B cell (primary cell): Measurements from ENCODE around the gene ADAD1. TPM values are rescaled to one million over a fixed set of nuclear protein-coding genes. Genes with fewer than 3 reads are reported as not detected.

Source experiments
- ATAC-seq: fragments of 200-7000 bp; cut with Tn5 transposase; one replicate; pipeline ENCODE4 v1.10.0; 2021; ENCODE audit warnings: low read depth, mild to moderate bottlenecking, moderate number of reproducible peaks, moderate library complexity
- CTCF ChIA-PET: fragments of 350-600 bp; sonication (Branson Sonifier 250); formaldehyde crosslinking; loops from one replicate; lab custom pipeline; 2021; ENCODE audit warnings: antibody characterized with exemption, inconsistent platforms; lab: Charles Lee
- POLR2A ChIA-PET: fragments of 350-600 bp; sonication (Branson Sonifier 250); formaldehyde crosslinking; loops from one replicate; lab custom pipeline; 2021; ENCODE audit warnings: antibody characterized with exemption; lab: Charles Lee
- DNase-seq: peaks from one replicate; pipeline ENCODE4 v3.0.0; 2013
- H2AFZ ChIP-seq: 2 replicates; pipeline ENCODE4 v1.6.1; 2012; ENCODE audit warnings: mild to moderate bottlenecking, low read depth, low read length; ENCODE audit not compliant: insufficient read depth, poor library complexity, severe bottlenecking
- H3K27ac ChIP-seq, 2 donors: 1 replicate in 1 of 2; 2 replicates in 1 of 2; pipeline ENCODE4 v1.5.1; 2012 to 2013; ENCODE audit warnings: low read length in 2 of 2, mild to moderate bottlenecking in 2 of 2, moderate library complexity in 1 of 2
- H3K27me3 ChIP-seq, 4 experiments: fragments of 200-600 bp in 1 of 4; sonication (generic) in 1 of 4; replicated peaks in 1 of 4; 1 replicate in 2 of 4; 2 replicates in 2 of 4; pipeline versions ENCODE4 v1.6.1 to v1.7.0; 2013 to 2016; ENCODE audit warnings: low read length in 3 of 4, mild to moderate bottlenecking in 2 of 4, mixed read lengths in 1 of 4, moderate library complexity in 1 of 4; ENCODE audit not compliant: insufficient read depth in 4 of 4, control insufficient read depth in 3 of 4; ENCODE audit errors: control extremely low read depth in 1 of 4
- H3K36me3 ChIP-seq, 2 experiments: replicated peaks in 1 of 2; 1 replicate in 1 of 2; 2 replicates in 1 of 2; pipeline versions ENCODE4 v1.6.1 to v1.7.1; 2013; ENCODE audit warnings: low read length in 1 of 2; ENCODE audit not compliant: insufficient read depth in 2 of 2, control insufficient read depth in 1 of 2; ENCODE audit errors: control extremely low read depth in 1 of 2, extremely low read depth in 1 of 2
- H3K4me1 ChIP-seq, 2 donors: fragments of 200-600 bp in 1 of 2; sonication (generic) in 1 of 2; 1 replicate in 1 of 2; 2 replicates in 1 of 2; pipeline versions ENCODE4 v1.5.1 to v1.6.1; 2013 to 2017; ENCODE audit warnings: low read length in 2 of 2; ENCODE audit not compliant: control insufficient read depth in 2 of 2, insufficient read depth in 2 of 2
- H3K4me2 ChIP-seq: replicated peaks from 2 replicates; pipeline ENCODE3; 2012; ENCODE audit warnings: mild to moderate bottlenecking, low read depth, low read length; ENCODE audit not compliant: poor library complexity, severe bottlenecking
- H3K4me3 ChIP-seq, 5 experiments: fragments of 200-600 bp in 1 of 5; sonication (generic) in 1 of 5; 1 replicate in 3 of 5; 2 replicates in 2 of 5; pipeline versions ENCODE4 v1.5.1 to v1.7.0; 2011 to 2016; ENCODE audit warnings: low read length in 4 of 5, mild to moderate bottlenecking in 4 of 5, low read depth in 2 of 5, control low read depth in 1 of 5, moderate library complexity in 1 of 5; ENCODE audit not compliant: insufficient read depth in 1 of 5; ENCODE audit errors: control extremely low read depth in 1 of 5, extremely low read depth in 1 of 5
- H3K79me2 ChIP-seq: fragments of 200-600 bp; sonication (generic); one replicate; pipeline ENCODE4 v1.6.0; 2016; ENCODE audit warnings: low read length; ENCODE audit not compliant: control insufficient read depth, insufficient read depth
- H3K9ac ChIP-seq: fragments of 200-600 bp; sonication (generic); 2 replicates; pipeline ENCODE4 v1.6.1; 2017; ENCODE audit warnings: mild to moderate bottlenecking, low read length, moderate library complexity
- H3K9me3 ChIP-seq, 3 donors: one replicate each; pipeline versions ENCODE4 v1.6.1 to v1.7.1; 2013; ENCODE audit warnings: low read length in 2 of 3; ENCODE audit not compliant: control insufficient read depth in 2 of 3, insufficient read depth in 1 of 3; ENCODE audit errors: control extremely low read depth in 1 of 3
- H4K20me1 ChIP-seq: 2 replicates; pipeline ENCODE4 v1.6.0; 2012; ENCODE audit warnings: mild to moderate bottlenecking, low read length; ENCODE audit not compliant: insufficient read depth, control insufficient read depth, poor library complexity, severe bottlenecking
- H3K27ac Mint-ChIP-seq: one replicate; pipeline ENCODE4 v1.8.0; 2021; ENCODE audit warnings: mixed read lengths
- H3K27me3 Mint-ChIP-seq: one replicate; pipeline ENCODE4 v1.8.0; 2021; ENCODE audit warnings: mixed read lengths
- H3K4me1 Mint-ChIP-seq: one replicate; pipeline ENCODE4 v1.8.0; 2021; ENCODE audit warnings: mixed read lengths
- H3K4me3 Mint-ChIP-seq: one replicate; pipeline ENCODE4 v1.8.0; 2021; ENCODE audit warnings: mixed read lengths
- H3K9me3 Mint-ChIP-seq: one replicate; pipeline ENCODE4 v1.8.0; 2022; ENCODE audit warnings: mixed read lengths; ENCODE audit not compliant: insufficient read depth
- CTCF ChIP-seq: fragments of 200-600 bp; IDR thresholded peaks from one replicate; pipeline ENCODE4 v1.8.0; 2022; ENCODE audit warnings: antibody characterized with exemption, mild to moderate bottlenecking
- EZH2 ChIP-seq: IDR thresholded peaks from 2 replicates; pipeline ENCODE4 v1.6.1; 2012; ENCODE audit warnings: borderline replicate concordance, low read depth, mild to moderate bottlenecking, moderate library complexity, low read length; ENCODE audit not compliant: insufficient read depth, poor library complexity, severe bottlenecking
- WGBS: methylation state at CpG from one replicate; pipeline ENCODE4 v1.1.5; 2013; ENCODE audit warnings: missing lambda C conversion rate; ENCODE audit not compliant: insufficient coverage; 5-methylcytosine and 5-hydroxymethylcytosine counted together
- intact Hi-C: fragments of 100-400 bp; cut with micrococcal nuclease; formaldehyde crosslinking; loops from one replicate; pipeline ENCODE4 v1.10.0; 2022
- polyA plus RNA-seq: library from polyadenylated mRNA; depleted of rRNA; stranded (reverse); fragments of >200 nt; gene quantifications from 2 replicates; pipeline ENCODE4 v1.2.3, GENCODE V29; 2012
- total RNA-seq, 2 donors: library from RNA; stranded (reverse); fragments of 120-200 nt in 1 of 2; gene quantifications; 1 replicate in 1 of 2; 2 replicates in 1 of 2; pipeline versions ENCODE4 v1.2.3 to v1.2.4, GENCODE V29; 2013 to 2022

ADAD1 gene
- total and polyA plus RNA-seq, 2 donors (not counting 1 experiment from before 2014, with no cell fraction given): not detected

GRCh38 chr4:122341886-122342285, 36.9 kb upstream of the ADAD1 start:
- Mint-ChIP-seq H3K27ac (no peak overlapping the region), H3K27me3 (no peaks in the 10 kb centered on the region), H3K4me3 (no peak overlapping the region), H3K9me3 (no peaks in the 10 kb centered on the region), H3K4me1 (no peaks in the 10 kb centered on the region)
- no peak overlapping the region for H3K4me2 ChIP-seq
- no peak overlapping the region for H2AFZ ChIP-seq
- TF ChIP-seq EZH2 (no peak), CTCF (no peak)
- ChIA-PET POLR2A (no interaction called here), CTCF (no interaction called here)
- peaks cover 12 to 22% of the 10 kb centered on the region in 2 experiments for H3K36me3 ChIP-seq
- no peak overlapping the region for H3K9ac ChIP-seq
- no peaks in the 10 kb centered on the region for H3K4me1 ChIP-seq
- H4K20me1 ChIP-seq: no peaks in the 10 kb centered on the region
- H3K9me3 ChIP-seq: no peaks in the 10 kb centered on the region
- intact Hi-C loops: no loop called here
- ATAC-seq: no peak
- no peak overlapping the region for H3K4me3 ChIP-seq
- no peak for DNase-seq
- H3K27me3 ChIP-seq: no peaks in the 10 kb centered on the region
- WGBS: no CpG with 5 or more reads among the region's 1 CpG
- H3K79me2 ChIP-seq: no peaks in the 10 kb centered on the region
- H3K27ac ChIP-seq: no peak overlapping the region

DNA sequence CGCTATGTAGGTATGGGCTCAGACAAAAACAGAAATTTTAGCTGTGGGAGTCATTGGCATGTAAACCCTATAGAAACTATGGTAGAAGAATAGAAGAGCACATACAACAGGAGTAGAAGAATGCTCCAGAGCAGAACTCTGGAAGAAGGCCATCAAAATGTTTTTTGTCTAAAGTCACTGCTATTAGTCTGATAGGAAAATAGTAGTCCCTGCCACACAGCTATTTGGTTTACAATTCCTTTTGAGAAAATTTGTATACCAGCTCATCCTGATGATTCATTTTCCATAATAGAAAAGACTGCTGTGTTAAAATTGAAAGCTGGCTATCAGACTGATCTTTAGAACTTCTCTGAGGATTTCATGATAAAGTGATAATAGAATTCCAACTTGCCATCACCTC, 32.8 kb upstream of the ADAD1 start:
- Mint-ChIP-seq H3K9me3 (no peaks in the 10 kb centered on the region), H3K27ac (no peak overlapping the region), H3K27me3 (no peaks in the 10 kb centered on the region), H3K4me3 (no peak overlapping the region), H3K4me1 (no peaks in the 10 kb centered on the region)
- Histone ChIP-seq H4K20me1 (no peaks in the 10 kb centered on the region), H3K27ac (no peak overlapping the region), H3K4me1 (no peaks in the 10 kb centered on the region), H3K4me2 (no peak overlapping the region), H3K36me3 (peaks cover 19 to 45% of the 10 kb centered on the region in 2 experiments), H3K27me3 (no peaks in the 10 kb centered on the region), H3K9me3 (no peaks in the 10 kb centered on the region), H3K4me3 (no peak overlapping the region), H2AFZ (no peak overlapping the region), H3K9ac (no peak overlapping the region), H3K79me2 (no peaks in the 10 kb centered on the region)
- intact Hi-C loops: no loop called here
- CTCF ChIA-PET: no interaction called here
- no peak for ATAC-seq
- no peak for DNase-seq
- no CpG with 5 or more reads among the region's 1 CpG for WGBS
- POLR2A ChIA-PET: no interaction called here
- TF ChIP-seq CTCF (no peak), EZH2 (no peak)
